ENCODE measurements around the gene GULP1. TPM values are rescaled to one million over a fixed set of nuclear protein-coding genes. Genes with fewer than 3 reads are reported as not detected.

The GULP1 gene
- total RNA-seq, 1 donor from 2014 or later = 39.1 TPM

- Mint-ChIP-seq H3K36me3 (ENCODE audit: low read depth) (peaks cover 21% of the 10 kb centered on the region), H3K4me3 (no peak overlapping the region), H3K27me3 (ENCODE audit: low read depth) (no peaks in the 10 kb centered on the region), H3K9me3 (peaks cover 20% of the 10 kb centered on the region), H3K4me1 (peaks cover 28% of the 10 kb centered on the region), H3K27ac (ENCODE audit: unreplicated experiment) (no peak overlapping the region)
- no peak for DNase-seq (ENCODE audit: low read depth, low spot score)
- no peak for TF ChIP-seq CTCF (conservative IDR thresholded peaks at IDR 0.05)
Measured at GRCh38 chr2:188414411-188414810, 122.7 kb downstream of the GULP1 start.

- Mint-ChIP-seq H3K4me1 (peaks cover 28% of the 10 kb centered on the region), H3K27ac (ENCODE audit: unreplicated experiment) (peak overlapping the region; percentile 16), H3K4me3 (no peak overlapping the region), H3K36me3 (ENCODE audit: low read depth) (peaks cover 22% of the 10 kb centered on the region), H3K9me3 (peaks cover 18% of the 10 kb centered on the region), H3K27me3 (ENCODE audit: low read depth) (no peaks in the 10 kb centered on the region)
- no peak for TF ChIP-seq CTCF (conservative IDR thresholded peaks at IDR 0.05)
- no peak for DNase-seq (ENCODE audit: low read depth, low spot score)
Measured at GRCh38 chr2:188414869-188415753, 123.4 kb downstream of the GULP1 start.

GRCh38 chr2:188415754-188416083 lies 124.0 kb downstream of the GULP1 start:
- no peak for TF ChIP-seq CTCF (conservative IDR thresholded peaks at IDR 0.05)
- Mint-ChIP-seq H3K4me3 (no peak overlapping the region), H3K4me1 (peaks cover 28% of the 10 kb centered on the region), H3K27ac (ENCODE audit: unreplicated experiment) (no peak overlapping the region), H3K36me3 (ENCODE audit: low read depth) (peaks cover 27% of the 10 kb centered on the region), H3K9me3 (peaks cover 19% of the 10 kb centered on the region), H3K27me3 (ENCODE audit: low read depth) (no peaks in the 10 kb centered on the region)
- no peak for DNase-seq (ENCODE audit: low read depth, low spot score)

GRCh38 chr2:188416367-188416766 lies 124.7 kb downstream of the GULP1 start:
- DNase-seq (ENCODE audit: low read depth, low spot score) = no peak
- H3K9me3 Mint-ChIP-seq = peaks cover 19% of the 10 kb centered on the region
- peaks cover 28% of the 10 kb centered on the region for H3K4me1 Mint-ChIP-seq
- H3K36me3 Mint-ChIP-seq (ENCODE audit: low read depth) = peaks cover 27% of the 10 kb centered on the region
- no peak overlapping the region for H3K4me3 Mint-ChIP-seq
- H3K27ac Mint-ChIP-seq (ENCODE audit: unreplicated experiment) = no peak overlapping the region
- no peak for TF ChIP-seq CTCF (conservative IDR thresholded peaks at IDR 0.05)
- H3K27me3 Mint-ChIP-seq (ENCODE audit: low read depth) = no peaks in the 10 kb centered on the region

- peaks cover 11% of the 10 kb centered on the region for H3K36me3 Mint-ChIP-seq (ENCODE audit: low read depth)
- H3K27me3 Mint-ChIP-seq (ENCODE audit: low read depth) = no peaks in the 10 kb centered on the region
- H3K4me3 Mint-ChIP-seq = no peak overlapping the region
- H3K27ac Mint-ChIP-seq (ENCODE audit: unreplicated experiment) = no peak overlapping the region
- H3K9me3 Mint-ChIP-seq = peaks cover 10% of the 10 kb centered on the region
- no peak for TF ChIP-seq CTCF (conservative IDR thresholded peaks at IDR 0.05)
- no peak for DNase-seq (ENCODE audit: low read depth, low spot score)
- H3K4me1 Mint-ChIP-seq = peaks cover 4% of the 10 kb centered on the region
Measured at GRCh38 chr2:188422726-188423125, 131.1 kb downstream of the GULP1 start.

Measured in neural crest cell (in vitro differentiated cells).